CD4-positive, alpha-beta T cell treated with Interleukin-15 for 1 hour (primary cell): ENCODE data around the gene PKNOX1.
"Not testable (repeated sequence)": the region's sequence is repeated elsewhere in the genome, so short reads cannot be mapped to it uniquely, and the experiment has no call there.

ENCODE experiments used
- DNase-seq: peaks from one replicate; pipeline ENCODE4 v3.0.0-alpha.2; 2020

Gene PKNOX1

DNA sequence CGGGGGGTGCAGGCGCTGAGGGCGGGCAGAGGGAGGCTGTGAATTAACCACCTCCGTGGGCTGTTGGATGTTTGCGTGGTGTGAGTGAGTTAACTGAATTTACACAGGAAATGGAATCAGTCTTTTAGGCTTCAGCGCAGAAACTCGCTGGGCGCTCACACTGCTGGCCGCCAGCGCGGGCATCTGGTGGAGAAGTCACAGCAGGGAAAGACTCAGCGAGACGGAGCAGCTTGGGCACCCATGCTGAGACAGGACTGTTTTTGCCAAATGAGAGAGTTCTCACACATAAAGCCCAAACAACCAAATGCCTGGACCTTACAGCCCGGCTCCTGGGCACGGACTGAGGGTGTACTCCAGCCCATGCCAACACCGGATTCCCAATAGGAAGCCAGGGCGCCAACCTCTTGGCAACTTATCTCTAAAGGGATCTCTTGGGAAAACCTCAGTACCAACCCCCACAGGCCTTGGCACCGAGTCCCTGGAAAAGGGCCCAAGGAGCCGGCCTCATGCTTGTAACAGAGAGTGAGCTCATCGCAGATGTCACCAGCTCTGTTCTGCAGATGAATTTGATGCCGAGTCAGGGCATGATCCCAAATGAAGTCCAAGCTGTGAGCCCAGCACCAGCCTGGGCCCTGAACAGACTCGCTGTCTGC lies 90.0 kb downstream of the PKNOX1 start:
- DNase-seq = not testable (repeated sequence)

- not testable (repeated sequence) for DNase-seq
Measured at GRCh38 chr21:43065991-43066390, 91.6 kb downstream of the PKNOX1 start.

- not testable (repeated sequence) for DNase-seq
Measured at GRCh38 chr21:43066690-43067089, 92.3 kb downstream of the PKNOX1 start.

DNA sequence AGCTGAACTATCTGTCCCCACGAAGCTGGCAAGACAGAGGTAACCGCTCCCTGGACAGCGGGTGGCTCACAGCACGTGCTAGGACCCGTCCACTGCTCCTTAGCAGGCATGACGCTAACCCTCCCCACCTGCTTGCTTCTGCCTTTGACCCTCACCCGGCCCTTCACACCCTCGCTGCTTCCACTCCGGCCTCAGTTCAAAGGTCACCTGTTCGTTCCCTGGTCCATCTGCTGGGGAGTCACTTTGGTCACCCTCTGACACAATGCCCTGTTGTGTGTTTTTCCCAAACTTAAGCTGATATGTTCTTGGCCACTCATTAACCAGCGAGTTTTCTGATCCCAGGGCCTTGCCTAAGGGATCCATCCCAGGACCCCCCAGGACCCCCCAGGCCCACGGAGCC lies 93.7 kb downstream of the PKNOX1 start:
- DNase-seq = not testable (repeated sequence)

GRCh38 chr21:43069682-43070081 lies 95.3 kb downstream of the PKNOX1 start:
- DNase-seq = not testable (repeated sequence)

GRCh38 chr21:43072742-43073141 lies 98.4 kb downstream of the PKNOX1 start:
- not testable (repeated sequence) for DNase-seq

DNA sequence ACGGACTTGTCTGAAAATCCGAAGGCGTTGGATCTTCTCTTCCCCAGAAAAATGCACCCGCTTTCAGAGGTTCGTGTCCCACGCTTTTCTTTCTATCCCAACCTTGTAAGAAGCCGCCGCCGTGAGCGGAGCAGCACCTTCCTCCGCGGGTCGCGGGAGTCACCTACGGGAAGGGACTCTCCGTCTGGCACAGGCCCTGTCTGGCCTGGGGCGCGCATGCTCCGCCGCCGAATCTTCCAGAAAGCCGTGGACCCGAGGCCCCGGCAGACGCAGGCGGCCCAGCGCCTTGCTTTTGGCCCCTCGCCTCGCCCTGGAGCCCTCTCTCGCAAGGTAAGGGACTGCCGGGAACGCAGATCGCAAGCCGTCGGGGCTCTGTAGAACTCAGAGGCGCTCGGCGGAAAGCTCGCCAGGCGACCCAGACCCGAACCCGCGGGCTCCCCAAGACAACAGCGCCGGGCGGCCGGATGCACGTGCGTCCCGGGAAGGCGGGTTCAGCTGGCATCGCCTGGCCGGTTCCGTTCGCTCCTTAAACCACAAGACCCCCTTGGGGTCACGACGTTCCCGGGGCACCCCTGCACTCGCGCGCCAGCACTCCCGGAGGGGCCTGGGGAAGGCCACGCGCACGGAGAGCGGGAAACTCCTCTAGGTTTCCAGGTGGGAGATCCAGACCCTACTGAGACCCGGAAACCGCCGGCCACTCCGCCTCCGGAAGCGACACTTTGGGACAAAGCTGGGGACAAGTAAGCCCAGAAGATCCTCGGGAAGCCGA lies 100.2 kb downstream of the PKNOX1 start:
- DNase-seq = not testable (repeated sequence)

GRCh38 chr21:43075170-43076022 lies 101.0 kb downstream of the PKNOX1 start, which contains the start of gene CBS:
Gene CBS (minus strand): TSS chr21:43075835. CDS start chr21:43072193, 3,642 bp downstream.
- not testable (repeated sequence) for DNase-seq

DNA sequence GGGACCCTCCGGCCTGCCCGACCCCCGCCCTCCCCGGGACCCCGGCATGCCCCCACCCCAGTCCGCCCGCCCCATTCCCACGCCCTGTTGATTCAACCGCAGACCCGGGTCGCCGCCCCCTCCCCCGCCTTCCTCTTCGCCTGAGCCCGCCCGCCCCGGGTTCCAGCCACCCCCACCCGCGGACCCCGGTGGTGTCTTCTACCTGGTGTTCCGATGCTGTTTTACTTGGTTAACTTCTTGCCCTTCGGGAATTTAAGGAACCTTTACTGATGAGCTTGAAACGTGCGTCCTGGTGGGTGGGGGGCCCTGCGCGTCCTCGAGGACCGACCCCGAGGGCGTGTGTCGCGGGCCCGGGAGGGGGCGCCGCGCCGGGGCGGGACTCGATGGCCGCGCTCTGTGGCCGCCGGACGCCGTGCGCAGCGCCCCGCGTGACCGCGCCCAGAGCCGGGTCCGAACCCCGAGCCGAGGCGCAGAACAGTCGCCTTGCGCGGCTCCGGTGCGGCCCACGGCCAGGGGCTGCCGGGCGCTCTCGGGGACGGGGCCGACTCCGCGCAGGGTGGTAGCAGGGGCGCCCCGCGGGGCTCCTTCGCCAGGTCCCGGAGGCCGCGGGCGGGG lies 101.8 kb downstream of the PKNOX1 start:
- not testable (repeated sequence) for DNase-seq

DNA sequence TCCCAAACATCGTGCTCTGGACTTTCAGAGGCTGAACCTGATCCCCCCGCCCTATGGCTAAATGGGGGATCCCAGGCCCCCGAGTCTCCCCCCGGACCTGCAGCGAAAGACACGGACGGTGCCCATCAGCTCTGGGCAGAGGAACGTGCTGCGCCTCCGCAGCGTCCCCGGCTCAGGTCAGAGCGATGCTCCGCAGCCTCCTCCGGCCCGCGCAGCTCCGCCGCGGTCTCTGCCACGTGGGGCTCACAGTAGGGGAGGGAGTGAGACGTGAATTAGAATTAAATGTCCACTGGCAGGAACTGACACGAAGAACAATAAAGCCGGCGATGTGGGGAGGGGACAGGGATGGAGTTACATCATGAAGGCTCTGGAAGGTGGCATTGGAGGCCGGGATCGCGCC lies 102.3 kb downstream of the PKNOX1 start:
- DNase-seq = not testable (repeated sequence)

- DNase-seq = not testable (repeated sequence)
Measured at GRCh38 chr21:43082587-43083300, 108.4 kb downstream of the PKNOX1 start.
